ENCODE results near the gene PRSS56.

Gene PRSS56

DNA sequence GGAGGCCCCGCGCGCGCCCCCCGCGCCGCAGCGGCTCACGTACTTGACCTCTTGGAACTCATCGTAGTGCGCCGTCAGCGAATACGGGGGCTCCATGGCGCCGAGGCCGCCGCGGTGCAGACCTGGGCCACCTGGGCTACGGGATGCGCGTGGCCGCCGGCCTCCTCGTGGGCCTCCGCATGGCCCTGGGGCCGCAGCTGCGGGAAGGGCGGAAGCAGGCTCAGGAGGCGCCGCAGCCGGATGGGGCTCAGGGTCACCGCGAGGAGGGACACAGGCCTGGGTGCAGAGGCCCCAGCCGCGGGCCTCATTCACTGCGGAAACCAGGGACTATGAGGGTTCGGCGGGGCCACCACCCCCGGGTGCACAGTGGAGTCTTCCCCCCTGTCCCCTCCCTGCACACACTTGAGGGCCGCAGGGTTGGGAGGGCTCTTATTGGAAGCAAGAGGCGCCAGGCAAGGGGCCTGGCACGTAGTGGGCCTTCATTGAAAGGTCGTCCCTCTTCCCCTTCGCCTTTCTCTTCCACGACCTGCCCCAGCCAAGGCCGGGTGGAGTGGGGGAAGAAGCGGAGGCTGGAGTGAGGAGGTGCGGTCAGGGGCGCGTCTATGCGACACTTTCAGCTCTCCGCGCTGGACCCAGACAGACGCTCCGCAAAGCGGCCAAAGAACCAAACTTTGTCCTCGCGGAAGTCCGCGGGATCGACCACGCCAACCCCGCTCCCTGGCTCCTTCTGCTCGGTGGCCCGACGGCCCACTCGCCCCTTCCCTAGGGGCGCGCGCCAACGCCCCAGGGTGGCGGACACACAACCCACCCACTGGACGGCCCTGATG is 33.4 kb upstream of the PRSS56 start:
- DNase-seq (ENCODE audit: low read depth) = no peak

DNA sequence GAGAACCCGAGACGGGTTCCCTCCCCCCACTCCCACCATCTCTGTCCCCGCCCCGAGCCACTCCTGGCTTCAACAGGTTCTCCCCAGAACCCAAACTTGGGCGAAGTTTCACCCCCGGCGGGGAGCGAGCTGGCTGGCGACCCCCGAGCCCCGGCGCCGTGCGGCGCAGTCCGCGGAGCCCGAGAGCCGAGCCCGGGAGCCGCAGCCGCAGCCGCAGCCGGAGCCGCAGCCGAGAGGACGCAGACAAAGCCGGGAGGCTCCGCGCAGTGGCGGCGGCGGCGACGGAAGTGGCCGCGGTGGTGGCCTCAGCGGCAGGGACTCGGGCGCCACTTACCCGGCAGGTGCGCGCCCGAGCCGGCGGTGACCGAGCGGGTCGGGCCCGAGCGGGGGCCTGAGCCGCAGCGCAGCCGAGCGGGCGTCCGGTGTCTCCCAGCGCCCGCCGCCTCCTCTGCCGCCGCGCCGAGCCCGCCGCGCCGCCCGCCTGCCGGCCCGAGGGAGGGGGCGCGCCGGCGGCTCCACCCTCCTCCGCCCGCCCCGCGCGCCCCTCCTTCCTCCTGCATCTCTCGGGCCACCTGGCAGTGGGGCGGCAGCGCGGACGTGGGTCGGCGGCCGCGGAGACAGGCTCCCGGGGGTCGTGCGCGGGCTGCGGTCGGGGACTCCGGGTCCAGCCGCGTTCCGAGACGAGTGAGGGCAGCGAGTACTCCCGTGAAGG is 32.6 kb upstream of the PRSS56 start, which contains the start of gene ECEL1:
Gene ECEL1 (minus strand): TSS at position 450 of the 712 bp plus-strand sequence. CDS start 1,181 bp downstream, outside the sequence.
- no peak for DNase-seq (ENCODE audit: low read depth)

DNA sequence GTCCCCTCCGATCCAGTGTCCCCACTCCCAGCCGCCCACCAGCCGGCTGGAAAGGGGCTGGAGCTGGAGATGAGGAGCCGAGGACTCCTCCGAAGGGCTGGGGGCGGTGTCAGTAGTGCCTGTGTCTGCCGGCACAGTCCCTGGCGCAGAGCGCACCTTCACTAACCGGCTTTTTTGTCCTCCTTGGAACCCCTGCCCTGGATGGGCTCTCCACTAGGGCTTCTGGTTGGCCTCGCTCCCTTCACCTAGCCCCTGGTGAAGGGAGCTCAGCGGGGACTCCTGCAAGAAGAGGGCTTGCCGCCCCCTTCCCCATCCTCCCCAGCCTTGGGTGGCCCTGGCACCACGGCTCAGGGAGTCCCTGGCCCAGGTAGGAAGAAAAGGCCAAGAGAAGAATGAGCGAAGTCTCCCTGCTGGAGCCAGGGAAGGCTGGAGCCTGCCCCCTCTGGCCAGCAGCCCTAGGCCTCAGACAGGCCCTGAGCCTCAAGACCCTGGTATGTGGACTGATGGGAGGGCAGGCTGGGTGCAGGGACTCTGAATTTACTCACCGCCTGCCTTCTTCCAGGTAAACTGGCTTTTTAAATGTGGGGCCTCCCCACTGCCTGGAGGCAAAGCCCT is 32.0 kb upstream of the PRSS56 start:
- no peak for DNase-seq (ENCODE audit: low read depth)

DNA sequence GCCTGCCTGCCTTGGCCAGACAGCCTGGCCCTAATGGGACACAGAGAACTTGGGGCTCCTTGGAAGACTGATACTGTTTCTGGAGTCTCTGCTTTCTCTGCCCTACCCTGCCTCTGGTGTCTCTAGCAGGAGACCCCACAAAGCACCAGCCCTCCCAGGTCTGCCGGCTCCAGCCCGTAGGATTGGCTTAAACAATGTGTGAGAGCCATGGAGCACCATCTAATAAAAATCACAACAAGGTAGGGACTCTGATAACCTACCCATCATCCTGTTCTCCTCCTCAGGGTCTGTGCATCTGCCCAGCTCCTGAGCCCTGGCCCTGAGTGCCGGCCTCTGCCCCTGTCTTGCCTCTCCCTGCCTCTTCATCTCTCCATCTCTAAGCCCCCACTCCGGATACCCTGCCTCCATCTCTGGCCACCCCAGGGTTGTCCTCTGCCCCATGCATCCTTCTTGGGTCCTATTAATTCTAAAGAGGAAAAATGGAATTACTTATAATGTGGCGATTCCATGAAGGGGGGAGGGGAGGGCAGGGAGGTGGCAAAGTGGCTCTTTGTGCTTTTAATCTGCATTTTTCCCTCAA is 31.4 kb upstream of the PRSS56 start:
- no peak for DNase-seq (ENCODE audit: low read depth)

DNA sequence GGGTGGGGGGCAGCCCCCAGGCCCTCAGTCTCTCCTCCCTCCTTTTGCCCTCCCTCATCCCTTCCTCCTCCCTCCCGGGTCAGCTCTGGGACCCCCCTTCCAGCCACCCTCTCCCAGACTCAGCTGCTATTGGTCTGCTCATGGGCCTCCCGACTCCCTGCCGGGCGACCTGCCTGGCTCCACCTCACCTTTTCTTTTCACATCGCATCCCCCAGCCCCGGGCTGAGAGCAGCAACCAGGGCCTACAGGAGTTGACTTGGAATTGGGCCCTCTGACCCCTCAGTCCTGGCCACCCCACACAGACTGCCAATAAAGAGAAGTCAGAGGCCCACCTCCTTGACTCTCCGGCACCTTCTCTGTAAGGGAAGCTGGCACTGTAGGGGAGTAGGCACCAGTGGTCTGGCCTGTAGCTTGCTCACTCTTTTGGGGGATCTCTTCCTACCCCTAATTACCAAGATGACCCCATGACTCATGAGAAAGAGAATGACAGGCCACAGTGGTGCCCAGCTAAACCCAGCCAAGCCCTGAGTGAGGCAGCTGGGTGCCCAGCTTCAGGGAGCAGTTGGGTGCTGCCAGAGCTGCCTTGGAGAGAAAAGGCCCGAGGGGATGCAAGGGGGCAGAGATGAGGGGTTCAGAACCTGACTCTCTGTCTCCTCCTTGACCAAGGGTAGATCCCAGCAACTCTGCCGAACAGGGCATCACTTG is 30.5 kb upstream of the PRSS56 start:
- DNase-seq (ENCODE audit: low read depth) = no peak

DNA sequence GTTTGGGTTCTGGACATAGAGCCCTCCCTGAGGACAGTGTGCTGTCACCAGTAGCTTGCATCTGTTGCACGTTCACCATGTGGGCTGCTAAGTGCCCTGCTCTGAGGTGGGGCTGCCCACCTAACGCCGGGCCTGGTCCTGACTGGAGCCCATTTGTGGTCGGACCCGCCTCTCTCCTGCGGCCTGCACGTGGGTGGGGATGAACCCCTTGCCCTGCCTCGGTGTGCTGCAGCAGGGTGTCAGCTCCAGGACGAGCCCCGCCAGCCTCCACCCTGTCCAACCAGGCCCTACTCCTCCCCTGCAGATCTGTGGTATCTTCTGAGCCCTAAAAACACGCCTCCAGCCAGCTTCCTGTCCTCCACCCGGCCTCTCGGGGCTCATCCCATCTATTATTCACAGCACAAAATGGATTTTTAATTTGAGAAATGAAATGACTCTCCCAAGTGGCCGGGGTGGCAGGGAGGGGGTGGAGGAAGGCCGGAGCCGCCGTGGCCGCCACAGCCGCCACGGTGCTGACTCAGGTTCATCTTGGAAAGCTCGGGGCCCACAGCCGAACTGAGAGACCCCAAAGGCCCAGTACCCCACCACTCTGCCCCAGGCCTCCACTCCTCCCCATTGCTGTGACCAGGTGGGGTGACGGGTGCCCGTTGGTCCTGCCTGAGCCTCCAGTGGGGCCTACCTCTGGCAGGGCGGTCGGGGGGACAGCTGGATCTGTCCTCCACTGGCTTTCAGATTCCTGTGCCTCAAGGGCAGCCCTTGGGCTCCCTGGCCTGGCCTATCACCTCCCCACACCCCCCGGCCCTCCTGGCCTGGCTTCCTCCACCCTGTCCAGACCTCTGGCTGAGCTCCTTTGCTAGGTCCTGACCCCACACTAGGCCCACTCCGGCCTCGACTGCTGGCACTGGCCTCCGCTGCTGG is 29.7 kb upstream of the PRSS56 start:
- DNase-seq (ENCODE audit: low read depth) = no peak

DNA sequence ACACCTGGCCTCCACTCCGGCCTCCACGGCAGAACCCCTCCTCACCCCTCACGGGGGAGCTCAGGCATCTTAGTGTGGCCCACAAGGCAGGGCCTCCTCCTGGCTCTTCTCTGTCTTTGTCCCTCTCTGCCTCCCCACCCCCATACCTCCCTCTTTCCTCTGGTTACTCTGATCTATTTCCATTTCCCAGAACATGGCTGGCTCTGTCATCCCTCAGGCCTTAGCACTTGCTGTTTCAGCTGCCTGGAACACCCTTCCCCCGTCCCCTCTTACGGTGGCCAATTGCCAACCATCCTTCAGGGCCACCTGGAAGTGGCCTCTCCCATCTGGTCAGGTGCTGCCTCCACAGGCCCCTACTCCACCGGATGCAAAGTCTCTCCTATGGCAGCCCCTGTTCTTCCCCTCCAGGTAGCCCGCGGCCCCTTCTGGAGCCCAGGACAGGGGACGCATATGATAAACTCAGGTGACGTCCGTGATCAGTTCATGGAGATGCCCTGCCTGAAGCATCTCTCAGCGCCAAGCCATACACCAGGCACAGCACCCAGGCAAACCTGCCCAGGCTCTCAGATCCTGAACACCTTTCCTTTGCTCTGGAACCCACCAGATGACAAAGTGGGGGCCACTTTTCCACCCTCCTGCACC is 28.9 kb upstream of the PRSS56 start:
- no peak for DNase-seq (ENCODE audit: low read depth)

DNA sequence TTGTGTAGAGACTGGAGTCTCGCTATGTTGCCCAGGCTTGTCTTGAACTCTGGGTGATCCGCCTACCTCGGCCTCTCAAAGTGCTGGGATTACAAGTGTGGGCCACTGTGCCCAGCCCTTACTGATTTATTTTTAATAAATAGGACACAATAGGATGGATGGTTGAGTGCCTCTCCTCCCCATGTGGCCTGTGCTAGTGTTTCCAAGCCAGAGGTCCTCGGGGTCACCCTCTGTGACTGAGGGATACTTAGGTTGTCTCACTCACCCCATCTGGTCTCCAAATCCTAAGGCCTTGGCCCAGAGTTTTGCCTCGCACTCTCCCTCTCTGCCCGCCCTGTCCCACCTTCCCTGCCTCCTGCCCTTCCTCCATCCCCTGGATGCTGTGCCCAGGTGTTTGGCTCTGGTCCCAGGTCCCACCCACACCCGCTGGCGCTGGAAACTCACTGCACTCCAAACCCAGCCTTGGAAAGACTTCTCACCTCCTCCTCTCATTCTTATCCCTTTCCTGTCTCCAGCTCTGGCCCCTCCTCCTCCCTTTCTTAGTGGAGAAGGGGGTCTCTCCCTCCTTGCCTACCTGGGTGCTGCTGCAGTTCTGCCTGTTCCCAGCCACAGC is 27.8 kb upstream of the PRSS56 start:
- DNase-seq (ENCODE audit: low read depth) = no peak

DNA sequence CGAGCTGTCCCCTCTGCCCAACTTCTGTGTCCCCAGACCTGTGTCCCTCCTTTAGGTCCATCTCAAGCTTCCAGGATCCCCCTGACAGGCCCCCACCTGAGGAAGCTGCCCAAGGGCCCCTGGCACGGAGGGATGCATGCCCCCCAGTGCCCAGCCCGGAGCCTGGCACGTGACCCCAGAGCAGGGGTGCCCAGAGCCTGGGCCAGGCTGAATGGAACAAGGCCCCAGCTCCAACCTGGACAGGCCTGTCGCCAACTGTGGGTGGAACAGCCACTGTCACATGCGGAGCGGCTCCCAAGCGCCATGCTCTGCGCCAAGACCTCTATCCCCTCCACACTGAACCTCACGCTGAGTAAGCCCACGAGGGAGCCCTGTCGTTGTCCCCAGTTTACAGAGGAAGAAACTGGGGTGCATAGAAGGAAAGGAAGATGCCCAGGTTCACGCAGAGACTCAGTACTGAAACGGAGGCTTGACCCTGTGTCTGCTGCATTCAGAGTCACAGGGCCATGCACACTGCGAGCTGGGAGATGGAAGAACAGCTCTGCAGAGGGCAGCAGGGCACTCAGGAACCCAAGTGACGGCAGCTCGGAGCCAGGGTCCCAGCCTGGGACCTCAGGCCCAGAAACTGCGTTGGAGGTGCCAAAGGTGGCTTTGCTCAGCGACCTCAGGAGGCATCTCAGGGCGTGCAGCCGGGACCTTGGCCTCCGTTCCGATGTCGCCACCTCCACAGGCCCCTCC is 27.1 kb upstream of the PRSS56 start:
- DNase-seq (ENCODE audit: low read depth) = no peak

DNA sequence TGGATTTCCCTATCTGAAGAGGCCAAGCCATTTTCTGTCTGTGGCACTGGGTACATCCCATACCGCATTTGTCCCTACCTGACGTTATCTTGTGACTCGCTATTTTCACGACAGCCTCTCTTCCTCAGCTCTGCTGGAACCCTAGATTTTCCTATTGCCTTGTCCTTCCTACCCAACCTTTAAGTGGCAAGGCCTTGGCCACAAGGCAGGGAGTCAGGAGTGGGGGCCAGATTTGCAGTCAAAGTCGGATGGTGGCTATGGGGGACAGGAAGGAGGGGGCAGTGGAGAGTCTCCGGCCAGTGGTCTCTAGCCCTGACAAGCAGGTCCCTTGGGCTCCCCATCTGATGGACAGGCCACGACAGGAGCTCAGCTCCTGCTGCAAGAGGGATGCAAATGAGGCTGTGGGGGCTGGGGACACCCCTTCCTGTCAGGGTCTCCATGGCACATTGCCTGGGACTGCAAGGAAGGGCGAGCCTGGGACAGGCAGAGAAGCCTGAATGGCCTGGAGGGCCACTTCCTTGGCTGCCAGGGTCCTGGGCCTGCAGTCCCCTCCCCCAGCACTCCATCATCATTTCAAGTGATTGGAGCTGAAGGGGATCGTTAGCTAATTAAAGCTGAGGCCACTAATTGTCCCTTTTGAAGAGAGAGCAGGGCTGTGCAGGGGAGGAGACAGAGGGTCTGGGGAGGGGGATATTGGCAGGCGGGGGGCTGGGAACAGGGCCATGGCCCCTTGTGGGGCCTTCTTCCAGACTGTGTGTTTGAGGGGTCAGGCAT is 26.3 kb upstream of the PRSS56 start:
- no peak for DNase-seq (ENCODE audit: low read depth)

DNA sequence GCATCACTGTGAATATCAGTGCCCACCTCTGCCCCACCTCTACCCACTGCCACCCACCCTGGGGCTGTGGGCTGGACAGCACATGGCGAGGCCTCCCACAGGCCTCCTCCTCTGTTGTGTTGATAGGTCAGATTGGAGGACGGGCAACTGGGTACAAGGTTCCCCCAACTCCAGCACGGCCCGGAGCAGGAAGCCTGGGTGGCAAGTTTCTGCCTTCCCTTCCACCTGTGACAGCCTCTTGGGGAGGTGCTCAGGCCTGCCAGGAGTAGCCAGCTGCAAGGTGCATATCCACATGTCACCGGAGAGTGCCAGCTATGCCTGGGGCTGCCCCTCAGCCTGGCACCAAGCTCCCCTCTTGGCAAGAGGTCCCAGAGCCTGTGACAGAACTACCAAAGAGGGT is 25.6 kb upstream of the PRSS56 start:
- DNase-seq (ENCODE audit: low read depth) = no peak

DNA sequence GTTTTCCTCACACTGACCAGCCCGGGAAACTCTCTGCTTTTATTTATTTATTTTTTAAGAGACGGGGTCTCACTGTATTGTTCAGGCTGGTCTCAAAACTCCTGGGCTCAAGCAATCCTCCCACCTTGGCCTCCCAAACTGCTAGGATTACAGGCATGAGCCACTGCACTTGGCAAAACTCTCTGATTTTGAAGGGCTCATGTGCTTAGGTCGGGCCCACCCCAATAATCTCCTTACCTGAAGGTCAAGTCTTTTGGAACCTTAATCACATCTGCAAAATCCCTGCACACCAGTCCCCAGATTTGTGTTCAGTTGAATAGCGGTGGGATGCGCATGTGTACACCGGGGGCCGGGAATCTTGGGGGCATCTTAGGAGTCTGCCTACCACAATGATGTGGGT is 24.9 kb upstream of the PRSS56 start:
- DNase-seq (ENCODE audit: low read depth) = no peak

DNA sequence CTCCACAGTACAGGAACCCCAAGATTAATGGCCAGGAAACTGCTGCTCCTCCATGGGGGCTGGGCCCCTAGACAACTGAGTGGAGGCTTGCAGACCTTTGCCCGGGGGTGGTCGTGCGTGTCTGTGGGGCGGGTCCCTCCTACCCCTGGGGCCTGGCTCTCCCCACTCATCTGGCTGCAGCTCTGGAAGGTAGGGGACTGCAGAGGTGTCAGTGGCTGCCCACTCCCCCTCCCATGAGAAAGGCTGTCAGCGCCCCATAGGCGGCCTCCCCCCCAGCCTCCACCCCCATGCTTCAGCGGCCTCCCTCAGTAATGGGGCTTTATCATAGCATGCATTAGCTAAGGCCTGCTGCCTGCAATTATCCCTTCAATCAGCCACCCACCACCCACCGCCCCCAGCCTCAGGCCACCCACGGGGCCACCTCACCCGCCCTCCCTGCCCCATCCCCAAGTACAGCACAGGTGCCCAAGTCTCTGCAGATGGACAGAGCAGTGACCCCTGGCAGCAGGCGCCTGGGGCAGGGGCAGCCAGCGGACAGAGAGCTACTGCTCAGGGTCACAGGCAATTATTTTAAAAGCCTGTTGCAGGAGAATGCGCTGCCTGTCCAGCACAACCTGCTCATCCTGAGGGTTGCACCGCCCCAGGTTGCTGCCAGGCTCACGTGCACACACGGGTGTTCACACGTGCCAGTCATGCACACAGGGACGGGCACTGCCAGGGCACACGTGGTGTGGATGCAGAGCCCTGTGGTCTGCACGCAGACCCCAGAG is 23.5 kb upstream of the PRSS56 start:
- no peak for DNase-seq (ENCODE audit: low read depth)

DNA sequence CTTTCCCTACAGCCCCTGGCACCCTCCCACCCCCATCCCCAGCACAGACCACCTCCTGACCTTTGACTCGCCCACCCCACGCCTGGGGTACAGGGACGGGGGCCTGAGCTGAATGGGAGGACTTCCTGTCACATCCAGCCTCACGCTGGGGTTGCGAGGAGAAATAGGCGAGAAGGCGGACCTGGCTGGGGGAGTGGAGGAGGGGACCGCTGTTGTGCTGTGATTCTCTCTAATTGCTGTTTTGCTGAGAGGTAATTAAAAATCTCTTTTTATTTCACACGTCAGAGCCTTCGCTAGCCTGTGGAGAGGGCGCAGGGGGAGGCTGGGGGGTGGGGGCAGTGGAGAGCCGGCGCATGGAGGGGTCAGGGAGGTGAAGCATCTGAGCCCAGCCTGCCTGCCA is 22.8 kb upstream of the PRSS56 start:
- no peak for DNase-seq (ENCODE audit: low read depth)

DNA sequence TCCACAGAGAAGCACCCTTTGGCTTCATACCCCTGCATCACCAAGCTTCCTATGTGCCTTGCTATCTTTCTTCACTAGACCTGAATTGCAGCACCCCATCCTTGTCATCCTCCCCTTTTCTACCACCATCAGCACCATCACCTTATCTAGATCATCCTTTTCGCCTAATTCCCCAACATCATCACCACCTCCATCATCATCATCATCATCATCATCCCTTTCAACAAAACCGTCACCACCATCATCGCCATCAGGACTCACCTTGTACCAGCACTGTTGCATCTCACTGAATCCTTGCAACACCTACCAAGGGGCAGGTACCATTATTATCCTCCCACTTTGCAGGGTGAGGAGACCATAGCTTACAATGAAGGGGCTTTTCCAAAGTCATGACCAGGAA is 21.7 kb upstream of the PRSS56 start:
- no peak for DNase-seq (ENCODE audit: low read depth)

DNA sequence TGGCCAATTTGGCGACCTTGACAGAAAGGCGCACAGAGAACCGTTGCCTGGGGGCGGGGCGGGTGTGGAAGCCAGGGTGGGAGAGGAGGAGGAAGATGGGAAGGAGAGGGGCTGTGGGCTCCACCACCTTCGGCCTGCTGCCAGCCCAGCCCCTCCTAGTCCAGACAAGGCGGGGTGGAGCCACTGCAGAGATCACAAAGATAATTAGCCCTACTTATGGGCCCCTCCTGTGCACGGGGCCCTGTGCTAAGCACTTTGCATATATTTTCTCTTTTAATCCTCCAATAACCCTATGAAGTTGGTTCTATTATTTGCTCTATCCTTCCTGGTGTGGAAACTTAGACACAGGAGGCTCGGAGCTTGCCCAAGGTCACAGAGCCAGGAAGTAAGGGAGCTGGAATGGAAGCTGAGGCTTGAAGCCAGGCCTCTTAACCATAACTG is 18.8 kb upstream of the PRSS56 start:
- no peak for DNase-seq (ENCODE audit: low read depth)

DNA sequence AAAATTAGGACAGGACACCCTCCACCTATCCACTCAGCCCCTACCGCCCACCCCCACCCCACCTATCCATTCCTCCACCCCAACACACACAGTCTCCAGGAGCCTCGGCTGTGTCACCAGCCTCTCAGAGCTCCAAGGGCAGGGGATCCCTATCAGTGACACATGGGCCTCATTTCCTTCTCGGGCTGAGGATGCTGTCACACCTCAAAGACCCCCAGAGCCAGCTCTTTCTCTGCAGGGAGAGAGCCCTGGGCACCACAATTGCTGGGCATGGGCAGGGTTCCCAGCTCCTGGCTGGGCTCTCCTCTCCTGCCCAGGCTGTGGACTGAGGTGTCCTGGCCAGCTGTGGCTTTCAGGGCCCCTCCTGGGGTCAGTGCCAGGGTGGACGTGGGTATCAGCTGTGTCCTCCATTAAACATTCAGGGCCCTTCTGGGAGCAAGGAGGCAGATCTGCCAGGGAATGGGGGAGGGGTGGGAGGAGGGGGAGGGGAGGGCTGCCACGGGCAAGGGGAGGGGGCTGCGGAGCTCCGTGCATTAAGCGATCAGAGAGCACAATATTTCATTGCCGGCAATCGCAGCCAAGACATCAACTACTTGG is 18.3 kb upstream of the PRSS56 start:
- no peak for DNase-seq (ENCODE audit: low read depth)

Data from stimulated activated CD4-positive, alpha-beta T cell treated with anti-CD3 and anti-CD28 coated beads, Interleukin-2, amount 100 ng/mL, for 4 hours (primary cell).